Urothelium cell line (cell line): ENCODE data around the gene SASH1.
"Not testable (repeated sequence)": the region's sequence is repeated elsewhere in the genome, so short reads cannot be mapped to it uniquely, and the experiment has no call there.

ENCODE experiments used
- DNase-seq: peaks from one replicate; pipeline ENCODE4 v3.0.0; 2011; ENCODE audit warnings: low spot score, mixed read lengths
- FAIRE-seq: peaks from 2 replicates; lab custom pipeline; 2011; peaks lifted over from hg19 to GRCh38; lab: Jason Lieb, UNC

SASH1 gene

DNA sequence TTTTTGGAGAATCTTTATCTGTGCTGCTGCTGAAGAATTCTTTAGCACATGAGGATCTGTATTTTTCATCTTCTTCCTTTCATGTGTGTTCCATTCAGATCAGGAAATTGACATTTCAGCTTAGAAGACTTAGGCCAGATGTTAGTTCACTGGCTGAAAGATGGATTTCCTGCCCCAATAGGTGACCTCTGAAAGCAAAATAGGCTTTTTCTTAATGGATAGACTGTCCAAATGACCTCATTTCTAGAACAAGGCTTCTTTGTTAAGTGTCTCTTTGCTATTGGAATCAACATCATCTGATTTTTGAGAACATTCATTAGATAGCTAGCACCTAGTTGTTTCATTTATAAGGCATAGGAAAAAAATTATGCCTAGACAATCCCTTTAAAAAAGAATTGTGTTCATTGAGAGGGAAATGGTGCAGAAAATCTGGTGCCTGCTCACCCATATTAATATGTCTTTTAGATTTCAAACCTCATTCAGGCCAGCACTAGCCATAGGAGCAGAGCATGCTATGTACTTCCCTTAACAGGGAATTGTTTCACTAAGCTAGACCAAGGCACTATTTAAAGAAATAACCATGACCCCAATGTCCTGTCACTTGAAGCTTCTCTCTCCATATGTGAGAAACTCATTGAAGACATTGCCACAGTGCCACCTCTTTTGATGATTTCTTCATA is 13.6 kb upstream of the SASH1 start:
- FAIRE-seq = no peak

DNA sequence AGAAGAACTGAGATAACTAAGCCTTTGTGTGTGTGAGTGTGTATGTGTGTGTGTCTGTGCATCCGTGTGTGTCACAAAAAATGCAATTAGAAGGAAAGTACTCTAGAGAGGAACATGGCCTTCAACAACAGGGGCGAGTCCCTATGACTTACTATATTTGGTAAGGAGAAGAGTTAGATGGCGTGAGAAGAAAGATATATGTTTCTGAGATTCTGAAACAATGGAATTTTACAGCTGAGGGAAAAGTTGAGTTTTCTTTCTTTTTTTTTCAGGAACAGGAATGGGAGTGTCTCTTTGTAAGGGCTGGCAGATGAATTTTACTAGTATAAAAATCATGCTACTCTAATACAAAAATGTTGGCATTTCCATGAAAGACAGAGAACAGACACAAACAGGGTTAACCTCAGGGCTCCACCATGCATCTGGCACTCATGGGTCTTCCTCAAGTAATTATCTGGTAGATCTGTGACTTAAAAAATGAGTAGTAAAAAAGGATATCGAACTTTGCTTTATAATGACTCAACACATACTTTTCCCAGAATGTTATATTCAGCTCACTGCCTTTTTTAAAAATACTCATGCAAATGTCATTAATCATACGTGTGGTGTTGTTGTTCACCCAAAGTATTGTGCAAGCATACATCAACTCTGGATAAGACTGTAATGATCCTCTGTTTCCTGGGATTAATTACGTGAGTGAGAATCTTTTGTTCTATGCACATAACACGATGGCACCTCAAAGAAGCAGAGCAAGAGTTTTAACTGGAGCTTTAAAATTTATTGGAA is 12.8 kb upstream of the SASH1 start:
- DNase-seq = no peak

More for the DNA sequence above, 13.6 kb upstream of the SASH1 start:
- no peak for DNase-seq

DNA sequence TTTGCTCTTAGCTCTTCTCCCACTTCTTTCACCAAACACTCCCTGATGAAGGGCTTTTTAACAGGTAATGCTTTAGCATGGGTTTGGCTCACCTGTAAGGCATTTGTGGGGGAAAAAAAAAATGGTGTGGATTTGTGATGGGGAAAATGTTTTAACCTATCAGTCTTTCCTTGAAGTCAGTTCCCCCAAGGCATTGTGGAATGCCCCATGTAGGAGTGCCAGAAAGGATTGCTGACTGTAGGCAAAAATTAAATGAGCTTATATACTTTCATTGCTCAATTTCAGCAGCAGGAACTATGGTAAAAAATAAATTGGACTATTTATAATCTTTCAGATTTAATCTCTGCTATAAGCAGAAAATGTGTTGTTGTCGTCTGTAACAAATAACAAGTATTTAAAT is 10.6 kb upstream of the SASH1 start:
- FAIRE-seq (no peak), DNase-seq (no peak)

More for the DNA sequence above, 12.8 kb upstream of the SASH1 start:
- no peak for FAIRE-seq

DNA sequence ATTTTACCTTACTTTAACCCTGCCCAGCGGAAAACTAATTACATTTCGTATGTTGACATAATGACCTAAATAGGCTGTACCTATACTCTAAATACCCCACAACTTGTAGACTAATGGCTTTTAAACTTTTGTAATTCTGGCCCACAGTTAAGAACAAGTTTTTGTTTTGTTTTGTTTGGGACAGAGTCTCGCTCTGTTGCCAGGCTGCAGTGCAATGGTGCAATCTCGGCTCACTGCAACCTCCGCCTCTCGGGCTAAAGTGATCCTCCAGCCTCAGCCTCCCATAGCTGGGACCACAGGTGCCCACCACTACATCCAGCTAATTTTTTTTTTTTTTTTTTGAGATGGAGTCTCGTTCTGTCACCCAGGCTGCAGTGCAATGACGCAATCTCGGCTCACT is 5.7 kb upstream of the SASH1 start:
- DNase-seq (no peak), FAIRE-seq (no peak)

DNA sequence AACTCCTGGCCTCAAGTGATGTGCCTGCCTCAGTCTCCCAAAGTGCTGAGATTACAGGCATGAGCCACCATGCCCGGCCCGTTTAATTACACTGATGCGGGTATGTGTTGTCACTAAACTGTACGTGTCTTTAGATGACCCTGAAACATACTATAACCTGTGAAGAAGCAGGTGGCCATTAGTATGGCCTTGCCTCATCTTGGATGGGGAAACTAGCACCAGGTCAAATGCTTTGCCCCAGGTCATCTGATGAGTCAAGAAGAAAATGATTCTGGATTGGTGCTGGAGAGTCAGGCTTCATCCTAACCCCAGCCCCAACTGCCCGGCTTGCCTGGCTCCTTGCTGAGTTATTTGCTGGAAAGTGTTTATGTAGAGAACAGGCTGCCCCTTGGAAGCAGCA is 2.9 kb upstream of the SASH1 start:
- no peak for FAIRE-seq
- DNase-seq = no peak

DNA sequence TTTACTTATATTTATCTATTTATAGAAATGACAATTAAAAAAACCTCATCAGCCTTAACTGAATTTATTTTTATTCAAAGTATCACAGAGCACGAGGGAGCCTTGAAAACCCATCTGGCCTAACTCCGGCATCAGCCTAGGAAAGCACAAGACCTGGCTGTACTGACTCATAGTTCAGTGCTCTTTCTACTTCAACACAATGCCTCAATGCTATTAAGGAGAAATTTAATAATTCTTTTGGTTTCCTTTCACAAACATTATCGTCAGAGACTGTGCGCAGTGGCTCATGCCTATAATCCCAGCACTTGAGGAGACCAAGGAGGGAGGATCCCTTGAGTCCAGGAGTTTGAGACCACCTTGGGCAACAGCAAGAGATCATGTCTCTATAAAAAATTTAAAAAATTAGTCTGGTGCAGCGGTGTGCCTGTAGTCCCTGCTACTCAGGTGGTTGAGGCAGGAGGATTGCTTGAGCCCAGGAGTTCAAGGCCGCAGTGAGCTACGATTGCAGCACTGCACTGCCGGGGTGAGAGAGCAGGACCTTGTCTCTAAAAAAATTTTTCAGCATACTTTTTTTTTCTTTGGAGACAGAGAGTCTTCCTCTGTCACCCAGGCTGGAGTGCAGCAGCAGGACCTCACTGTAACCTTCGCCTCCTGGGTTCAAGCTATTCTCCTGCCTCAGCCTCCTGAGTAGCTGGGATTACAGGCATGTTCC is 1.9 kb upstream of the SASH1 start:
- FAIRE-seq (no peak), DNase-seq (no peak)

DNA sequence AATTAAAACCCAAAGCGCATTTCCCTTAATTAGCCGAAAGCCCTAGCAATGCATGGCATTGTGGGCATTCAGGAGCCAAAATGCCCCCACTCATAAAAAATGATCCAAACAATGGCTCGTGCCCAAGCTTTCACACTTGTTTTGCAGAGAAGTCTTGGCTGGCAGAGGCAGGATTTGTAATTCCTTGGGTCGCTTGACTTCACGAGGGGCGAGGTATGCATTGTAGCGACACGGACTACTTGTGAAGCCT is 613 bp upstream of the SASH1 start:
- DNase-seq = no peak
- FAIRE-seq = no peak

DNA sequence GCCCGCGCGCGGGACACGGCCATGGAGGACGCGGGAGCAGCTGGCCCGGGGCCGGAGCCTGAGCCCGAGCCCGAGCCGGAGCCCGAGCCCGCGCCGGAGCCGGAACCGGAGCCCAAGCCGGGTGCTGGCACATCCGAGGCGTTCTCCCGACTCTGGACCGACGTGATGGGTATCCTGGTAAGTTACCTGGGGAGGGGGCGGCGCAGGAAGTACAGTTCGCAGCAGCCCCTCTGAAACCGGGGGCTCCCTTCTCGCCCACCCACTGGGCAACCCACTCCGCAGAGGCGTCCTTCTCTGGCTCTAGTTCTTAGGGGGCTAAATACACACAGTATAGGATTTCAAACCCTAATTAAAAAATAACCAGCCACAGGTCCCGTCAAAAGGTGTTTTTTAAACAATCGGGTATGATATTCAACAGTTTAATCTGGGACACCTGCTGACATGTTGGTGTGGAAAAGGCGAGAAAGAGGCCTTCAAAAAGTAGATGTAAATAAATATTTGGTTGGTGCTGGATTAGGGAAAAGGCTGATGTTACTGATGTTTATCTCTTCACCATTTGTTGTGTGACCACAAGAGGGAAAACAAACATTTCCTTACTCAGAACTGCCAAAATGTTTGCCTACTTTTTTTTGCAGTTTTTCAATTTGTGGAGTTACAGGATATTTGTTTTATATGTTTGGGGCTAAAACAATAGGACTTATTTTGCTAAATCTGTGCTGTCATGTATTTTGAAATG is 577 bp downstream of the SASH1 start:
- FAIRE-seq = no peak
- DNase-seq = no peak

DNA sequence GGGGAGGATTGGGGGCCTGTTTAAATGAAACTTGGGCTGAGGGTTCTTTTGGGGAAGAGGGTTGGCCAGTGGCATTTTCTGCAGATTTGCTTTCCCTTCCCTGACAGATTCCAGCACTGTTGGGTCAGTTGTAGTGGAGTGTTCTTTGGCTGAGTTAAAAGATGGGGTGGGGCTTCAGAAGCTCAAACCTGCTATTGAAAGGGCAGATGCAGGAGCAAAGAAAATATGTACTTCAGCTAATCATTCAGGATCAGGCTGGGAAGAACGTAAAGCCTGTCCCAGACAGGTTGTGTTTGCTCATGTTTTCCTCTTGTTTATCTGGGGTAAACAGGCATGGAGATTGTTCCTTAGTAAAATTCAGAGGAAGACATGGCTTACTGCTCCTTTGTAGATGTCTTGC is 2.5 kb downstream of the SASH1 start:
- DNase-seq = no peak
- no peak for FAIRE-seq

DNA sequence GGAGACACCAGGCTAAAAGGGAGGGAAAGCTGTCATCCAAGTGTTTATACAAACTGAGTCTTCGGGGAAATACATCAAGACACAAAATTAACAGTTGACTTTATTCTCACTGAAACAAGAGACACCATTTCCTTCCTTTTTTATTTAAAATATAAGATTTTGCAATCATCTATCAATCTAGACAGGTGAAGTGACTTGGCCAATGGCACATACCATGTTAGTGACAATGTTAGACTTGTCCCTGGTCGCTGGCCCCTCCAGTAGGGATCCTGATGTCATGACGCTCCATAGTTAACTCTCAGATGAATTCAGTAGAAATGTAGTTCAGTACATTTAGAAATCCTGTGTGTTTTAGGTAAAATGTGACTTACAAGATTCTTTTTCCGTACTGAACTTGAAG is 2.9 kb downstream of the SASH1 start:
- DNase-seq = no peak
- no peak for FAIRE-seq

DNA sequence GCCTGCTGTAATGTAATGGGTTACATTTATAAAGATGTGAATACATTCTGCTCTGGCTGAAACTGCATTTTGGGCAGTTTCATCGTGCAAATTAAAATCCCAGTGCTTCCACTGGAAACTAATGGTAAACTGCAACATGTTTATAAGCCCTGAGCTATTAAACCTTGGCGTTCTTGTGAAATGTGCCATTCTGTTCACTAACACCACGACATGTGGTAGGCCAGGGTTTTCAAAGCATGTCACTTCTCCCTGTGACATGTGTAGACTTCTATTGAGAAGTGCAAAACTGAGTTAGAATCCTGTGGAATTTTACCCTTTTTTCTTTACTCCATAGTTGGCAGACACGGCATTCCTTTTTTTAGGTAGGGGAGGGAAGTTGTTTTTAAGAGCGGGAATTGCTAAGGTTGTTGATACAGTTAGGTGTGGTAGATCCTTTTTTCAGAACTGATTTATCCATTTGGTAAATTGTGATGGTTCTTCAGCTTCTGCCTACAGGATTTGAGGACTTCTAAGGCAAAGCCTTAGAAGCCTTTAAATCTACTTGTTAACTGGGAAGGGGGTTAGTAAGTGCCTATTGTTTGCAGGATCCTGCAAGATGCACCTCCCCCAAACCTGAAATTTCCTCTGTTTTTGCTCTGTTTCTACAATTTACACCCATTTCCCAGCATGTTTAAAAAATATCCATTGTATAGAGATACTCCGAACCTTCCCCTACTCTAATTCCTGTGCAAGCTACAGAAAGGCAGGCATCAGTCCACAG is 4.2 kb downstream of the SASH1 start:
- no peak for DNase-seq
- FAIRE-seq = no peak

DNA sequence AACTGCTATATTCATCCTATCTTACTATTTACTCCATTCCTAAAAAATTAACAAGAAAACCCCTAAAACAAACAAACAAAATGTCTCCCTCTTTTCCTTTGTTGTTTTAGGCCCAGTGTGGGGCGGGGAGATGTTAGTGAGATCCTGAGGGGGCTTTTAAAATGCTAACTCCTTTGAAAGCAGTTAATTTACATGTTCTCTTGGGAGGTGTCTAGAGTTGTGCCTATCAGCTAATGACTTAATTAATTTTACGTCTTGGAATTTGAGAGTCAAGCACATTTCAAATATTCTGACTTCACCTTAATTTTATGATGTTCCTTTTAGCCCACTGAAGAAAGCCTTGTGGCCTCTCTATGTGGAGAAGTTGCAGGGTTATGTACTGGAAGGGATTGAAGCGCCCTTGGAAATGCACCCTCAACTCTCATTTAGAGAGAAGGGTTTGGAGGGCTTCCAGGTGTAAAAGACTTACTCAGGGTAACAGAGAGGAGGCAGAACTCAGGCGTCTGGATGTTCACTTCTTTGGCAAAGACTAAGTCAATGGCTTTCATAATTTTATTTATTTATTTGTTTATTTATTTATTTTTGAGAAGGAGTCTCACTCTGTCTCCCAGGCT is 4.9 kb downstream of the SASH1 start:
- FAIRE-seq = no peak

DNA sequence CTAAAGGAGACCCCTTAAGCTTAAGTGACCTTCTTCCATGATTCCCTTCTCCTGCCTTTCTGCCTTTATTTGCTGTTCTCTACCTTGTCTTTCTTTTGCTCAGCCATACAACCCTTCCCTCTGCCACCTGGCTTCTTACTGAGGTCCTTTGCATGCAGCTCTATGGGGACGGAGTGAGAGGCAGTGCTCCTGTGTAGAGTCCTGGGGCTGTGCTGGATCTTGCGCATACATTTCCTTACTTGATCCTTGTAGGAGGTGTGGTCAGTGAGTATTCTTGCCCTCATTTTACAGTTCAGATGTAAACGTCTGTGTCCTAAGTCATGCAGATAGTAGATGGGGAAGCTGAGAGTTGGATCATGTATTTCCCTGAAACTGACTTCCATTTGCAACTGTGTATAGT is 5.7 kb downstream of the SASH1 start:
- FAIRE-seq (no peak), DNase-seq (no peak)

More for the DNA sequence above, 4.9 kb downstream of the SASH1 start:
- DNase-seq = no peak

DNA sequence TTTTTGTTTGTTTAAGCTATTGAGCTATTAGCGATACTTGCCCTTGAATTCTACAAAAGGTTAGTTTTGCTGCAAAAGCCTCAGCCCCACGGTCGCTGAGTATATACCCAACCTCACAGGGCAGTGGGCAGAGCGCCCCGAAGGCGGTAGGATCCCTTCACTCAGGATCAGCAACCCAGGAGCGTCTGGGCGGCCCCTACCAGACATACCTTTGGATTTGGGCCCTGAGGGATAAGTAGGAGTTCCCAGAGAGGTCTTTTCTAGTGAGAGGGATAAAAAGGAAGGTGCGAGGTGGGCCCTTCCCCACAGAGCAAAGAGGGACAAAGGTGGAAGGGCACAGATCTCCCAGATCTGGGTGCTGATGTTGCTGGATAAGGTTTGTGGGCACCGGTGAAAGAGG is 6.1 kb downstream of the SASH1 start:
- DNase-seq = no peak
- no peak for FAIRE-seq

DNA sequence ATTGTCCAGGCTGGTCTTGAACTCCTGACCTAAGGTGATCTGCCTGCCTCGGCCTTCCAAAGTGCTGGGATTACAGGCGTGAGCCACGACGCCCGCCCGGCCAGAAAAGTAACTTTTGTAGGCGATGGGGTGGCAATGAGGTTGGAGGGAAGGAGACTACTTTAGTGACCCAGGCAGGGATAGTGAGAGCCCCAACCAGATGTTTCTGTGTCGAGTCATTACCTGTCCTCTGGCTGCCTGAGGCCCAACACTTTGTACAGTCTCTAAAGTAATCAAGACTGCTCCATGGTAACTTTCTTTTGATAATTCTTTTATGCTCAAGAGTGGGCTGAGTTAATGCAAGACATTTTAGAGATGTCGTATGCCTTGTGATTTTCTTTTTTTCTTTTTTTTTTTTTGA is 6.8 kb downstream of the SASH1 start:
- FAIRE-seq = no peak

DNA sequence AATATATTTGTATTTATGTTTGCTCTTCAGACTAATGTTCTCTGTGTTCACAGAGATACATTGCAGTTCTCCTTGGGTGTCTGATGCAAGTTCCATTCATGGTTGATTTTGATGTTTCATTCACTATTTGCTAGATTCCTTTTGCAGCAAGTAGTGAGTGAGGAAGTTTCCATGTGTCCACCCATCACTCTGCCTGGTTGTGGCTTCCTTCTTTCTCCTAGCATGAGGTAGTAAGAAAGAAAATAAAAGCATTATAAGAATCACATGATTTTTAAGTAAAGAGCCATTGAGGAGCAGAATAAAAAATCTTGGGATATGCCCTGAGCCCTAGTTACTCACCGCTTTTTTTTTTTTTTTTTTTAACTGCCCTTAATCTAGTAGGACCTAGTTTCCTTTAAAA is 8.7 kb downstream of the SASH1 start:
- FAIRE-seq = no peak

More for the DNA sequence above, 6.8 kb downstream of the SASH1 start:
- DNase-seq = no peak

DNA sequence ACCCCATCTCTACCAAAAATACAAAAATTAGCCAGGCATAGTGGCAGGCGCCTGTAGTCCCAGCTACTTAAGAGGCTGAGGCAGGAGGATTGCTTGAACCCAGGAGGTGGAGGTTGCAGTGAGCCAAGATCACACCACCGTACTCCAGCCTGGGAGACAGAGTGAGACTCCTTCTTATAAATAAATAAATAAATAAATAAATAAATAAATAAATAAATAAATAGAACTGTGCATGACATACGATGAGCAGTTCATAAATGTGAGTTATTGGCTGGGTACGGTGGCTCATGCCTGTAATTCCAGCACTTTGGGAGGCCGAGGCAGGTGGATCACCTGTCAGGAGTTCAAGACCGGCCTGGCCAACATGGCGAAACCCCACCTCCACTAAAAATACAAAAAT is 9.8 kb downstream of the SASH1 start:
- DNase-seq, FAIRE-seq: not testable (repeated sequence)

More for the DNA sequence above, 8.7 kb downstream of the SASH1 start:
- no peak for DNase-seq

DNA sequence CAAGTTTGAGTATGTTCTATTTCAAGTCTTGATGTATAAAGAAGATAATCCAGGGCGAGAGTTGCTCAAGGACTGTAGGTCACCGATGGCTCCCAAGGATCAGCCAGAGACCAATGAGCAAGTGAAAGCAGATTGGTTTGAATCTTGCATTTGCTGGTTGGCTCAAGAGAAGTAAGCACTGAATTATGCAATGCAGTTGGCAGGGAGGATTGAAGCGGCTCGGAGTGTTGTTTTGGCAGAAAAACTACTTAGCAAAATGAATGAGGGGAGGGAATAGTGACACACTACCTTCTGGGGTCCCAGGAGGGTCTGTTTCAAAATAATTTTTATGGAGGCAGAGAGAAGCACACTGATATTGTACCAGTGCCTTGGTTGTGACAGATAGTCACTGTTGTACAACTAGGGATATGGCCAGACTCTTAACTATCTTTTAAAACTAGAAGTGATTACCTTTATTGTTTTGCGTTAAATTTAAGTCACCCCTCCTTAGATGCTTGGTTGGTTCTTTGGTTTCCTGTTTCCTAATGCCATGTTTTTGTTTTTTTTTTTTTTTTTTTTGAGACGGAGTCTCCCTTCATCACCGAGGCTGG is 15.7 kb downstream of the SASH1 start:
- FAIRE-seq = no peak
- no peak for DNase-seq

DNA sequence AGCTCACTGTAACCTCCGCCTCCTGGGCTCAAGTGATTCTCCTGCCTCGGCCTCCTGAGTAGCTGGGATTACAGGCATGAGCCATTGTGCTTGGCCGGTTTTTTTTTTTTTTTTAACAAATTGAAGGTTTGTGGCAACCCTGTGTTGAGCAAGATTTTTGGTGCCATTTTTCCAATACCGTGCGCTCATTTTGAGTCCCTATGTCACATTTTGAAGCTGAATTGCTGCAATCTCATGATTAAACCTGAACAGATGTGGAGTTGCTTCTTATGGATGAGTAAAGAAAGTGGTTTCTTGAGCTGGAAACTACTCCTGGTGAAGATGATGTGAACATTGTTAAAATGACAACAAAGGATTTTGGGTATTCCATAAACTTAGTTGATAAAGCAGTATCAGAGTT is 16.6 kb downstream of the SASH1 start:
- FAIRE-seq (no peak), DNase-seq (no peak)
